HepG2 (cell line): ENCODE results near the gene FAF1. TPM values are rescaled to one million over a fixed set of nuclear protein-coding genes. Genes with fewer than 3 reads are reported as not detected.
A peak's percentile ranks its signal among the peaks of the same experiment; 100 is the strongest.

Source experiments
- ARNT2 ChIP-seq: sonication (generic); formaldehyde crosslinking; IDR thresholded peaks from 2 replicates; pipeline ENCODE4 v1.8.0; 2022; ENCODE audit warnings: mild to moderate bottlenecking, low read depth, missing genetic modification reagents, moderate library complexity
- ATF3 ChIP-seq: sonication (generic); formaldehyde crosslinking; IDR thresholded peaks from 2 replicates; pipeline ENCODE4 v1.4.0; 2020; ENCODE audit warnings: missing genetic modification reagents
- ATF5 ChIP-seq: sonication (generic); formaldehyde crosslinking; IDR thresholded peaks from 2 replicates; pipeline ENCODE4 v1.4.0; 2020; ENCODE audit warnings: mild to moderate bottlenecking, low read depth, missing genetic modification reagents
- CCDC6 ChIP-seq: sonication (generic); formaldehyde crosslinking; IDR thresholded peaks from 2 replicates; pipeline ENCODE4 v1.8.1; 2022; ENCODE audit warnings: mild to moderate bottlenecking, missing genetic modification reagents, moderate library complexity
- ELF4 ChIP-seq: sonication (generic); formaldehyde crosslinking; IDR thresholded peaks from 2 replicates; pipeline ENCODE4 v1.5.0; 2020; ENCODE audit warnings: missing genetic modification reagents, mild to moderate bottlenecking, moderate library complexity, borderline replicate concordance
- ETV5 ChIP-seq: IDR thresholded peaks from 2 replicates; pipeline ENCODE4 v1.6.1; 2018; ENCODE audit warnings: missing biosample characterization, missing genetic modification reagents, inconsistent platforms, borderline replicate concordance
- HNRNPL ChIP-seq: fragments of 200-400 bp; formaldehyde crosslinking; IDR thresholded peaks from 2 replicates; pipeline ENCODE4 v1.6.1; 2017; ENCODE audit warnings: mild to moderate bottlenecking, low read depth, low read length
- KDM5B ChIP-seq: sonication (generic); formaldehyde crosslinking; IDR thresholded peaks from 2 replicates; pipeline ENCODE4 v1.4.0; 2020; ENCODE audit warnings: missing genetic modification reagents, mild to moderate bottlenecking, borderline replicate concordance
- MBNL3 ChIP-seq: fragments of 250-450 bp; sonication (Bioruptor Pico); conservative IDR thresholded peaks from 2 replicates; pipeline ENCODE4 v1.8.0; 2022; ENCODE audit warnings: mild to moderate bottlenecking, inconsistent platforms
- NCOR1 ChIP-seq: fragments of 200-600 bp; sonication (generic); IDR thresholded peaks from 2 replicates; pipeline ENCODE4 v1.7.0; 2017; ENCODE audit warnings: antibody characterized with exemption, low read length, borderline replicate concordance
- PHF21A ChIP-seq: sonication (generic); formaldehyde crosslinking; IDR thresholded peaks from 2 replicates; pipeline ENCODE4 v1.5.0; 2020; ENCODE audit warnings: mild to moderate bottlenecking, missing genetic modification reagents
- POLR2G ChIP-seq: fragments of 200-400 bp; formaldehyde crosslinking; IDR thresholded peaks from 2 replicates; pipeline ENCODE4 v1.6.1; 2018; ENCODE audit warnings: mild to moderate bottlenecking, low read depth, low read length, moderate library complexity
- SP5 ChIP-seq: IDR thresholded peaks from 2 replicates; pipeline ENCODE4 v1.6.1; 2016; ENCODE audit warnings: low read depth, borderline replicate concordance
- TEAD2 ChIP-seq: sonication (generic); formaldehyde crosslinking; IDR thresholded peaks from 2 replicates; pipeline ENCODE4 v1.9.0; 2021; ENCODE audit warnings: missing genetic modification reagents
- TGIF2 ChIP-seq: IDR thresholded peaks from 2 replicates; pipeline ENCODE4 v1.6.1; 2016; ENCODE audit warnings: control low read depth, missing compliant biosample characterization
- YEATS2 ChIP-seq: sonication (generic); formaldehyde crosslinking; IDR thresholded peaks from 2 replicates; pipeline ENCODE4 v1.4.0; 2020; ENCODE audit warnings: missing genetic modification reagents, borderline replicate concordance
- ZKSCAN5 ChIP-seq: sonication (generic); formaldehyde crosslinking; IDR thresholded peaks from 2 replicates; pipeline ENCODE4 v1.5.1; 2020; ENCODE audit warnings: mild to moderate bottlenecking, missing genetic modification reagents
- ZNF317 ChIP-seq: sonication (generic); formaldehyde crosslinking; IDR thresholded peaks from 2 replicates; pipeline ENCODE4 v1.5.0; 2020; ENCODE audit warnings: mild to moderate bottlenecking, missing genetic modification reagents
- ZNF33A ChIP-seq: sonication (generic); formaldehyde crosslinking; IDR thresholded peaks from 2 replicates; pipeline ENCODE4 v1.5.1; 2020; ENCODE audit warnings: missing genetic modification reagents, mild to moderate bottlenecking, moderate library complexity, borderline replicate concordance
- ZNF543 ChIP-seq: sonication (generic); formaldehyde crosslinking; IDR thresholded peaks from 2 replicates; pipeline ENCODE4 v1.4.0; 2020; ENCODE audit warnings: mild to moderate bottlenecking, missing genetic modification reagents
- ZNF577 ChIP-seq: sonication (generic); formaldehyde crosslinking; IDR thresholded peaks from 2 replicates; pipeline ENCODE4 v1.4.0; 2020; ENCODE audit warnings: mild to moderate bottlenecking, low read depth, missing genetic modification reagents, borderline replicate concordance
- ZNF737 ChIP-seq: sonication (generic); formaldehyde crosslinking; IDR thresholded peaks from 2 replicates; pipeline ENCODE4 v1.5.0; 2020; ENCODE audit warnings: missing genetic modification reagents, mild to moderate bottlenecking, borderline replicate concordance
- ZNF780A ChIP-seq: sonication (generic); formaldehyde crosslinking; IDR thresholded peaks from 2 replicates; pipeline ENCODE4 v1.8.0; 2022; ENCODE audit warnings: mild to moderate bottlenecking, missing genetic modification reagents, moderate library complexity
- ZNF790 ChIP-seq: sonication (generic); formaldehyde crosslinking; IDR thresholded peaks from 2 replicates; pipeline ENCODE4 v1.8.0; 2022; ENCODE audit warnings: missing genetic modification reagents, mild to moderate bottlenecking, borderline replicate concordance
- ZSCAN9 ChIP-seq: IDR thresholded peaks from 2 replicates; pipeline ENCODE4 v1.6.1; 2016; ENCODE audit warnings: borderline replicate concordance
- polyA plus RNA-seq, 8 experiments: library from polyadenylated mRNA; depleted of rRNA in 3 of 8; stranded (reverse) in 7 of 8; unstranded in 1 of 8; fragments of >200 nt; fragmentation: Illumina TruSeq in 4 of 8; extraction: Trizol in 4 of 8; gene quantifications; 2 replicates each; pipeline versions ENCODE4 v1.2.1 to v1.2.3, GENCODE V29; 2011 to 2016; ENCODE audit warnings: low read depth in 4 of 8, missing spikeins in 1 of 8, mixed read lengths in 1 of 8; ENCODE audit not compliant: insufficient read depth in 1 of 8
- total RNA-seq, 5 experiments: library from RNA; depleted of rRNA; stranded (reverse); fragments of >200 nt; fragmentation: Illumina TruSeq; extraction: Trizol; gene quantifications; 2 replicates each; pipeline ENCODE4 v1.2.3, GENCODE V29; 2016; ENCODE audit warnings: low read depth in 1 of 5
- TF ChIP-seq, protein P1 (sequence below): sonication (generic); formaldehyde crosslinking; conservative IDR thresholded peaks from 2 replicates; pipeline ENCODE4 v1.8.1; 2023; ENCODE audit warnings: missing genetic modification reagents
- TF ChIP-seq, protein P2 (sequence below): sonication (generic); formaldehyde crosslinking; IDR thresholded peaks from 2 replicates; pipeline ENCODE4 v1.4.0; 2020; ENCODE audit warnings: mild to moderate bottlenecking, missing genetic modification reagents

The FAF1 gene
- total and polyA plus RNA-seq, 2 of the 13 experiments (the other 11 are each of a cell fraction or from before 2014, with no cell fraction given), result 19.4 to 63.3 TPM

- TF ChIP-seq ZNF317 (CRISPR knock-in tag), result no peak
- TF ChIP-seq TGIF2 (CRISPR knock-in tag), result 0 out of 2 replicates have a peak, but pooled peaks have one; percentile 49
- TF ChIP-seq ATF5 (CRISPR knock-in tag), result no peak
- 0 out of 2 replicates have a peak, but pooled peaks have one; percentile 58 for TF ChIP-seq HNRNPL
- TF ChIP-seq ZNF543 (CRISPR knock-in tag), result 0 out of 2 replicates have a peak, but pooled peaks have one; percentile 54
- TF ChIP-seq ZKSCAN5, result no peak
- peak; percentile 47; the same call in 1 of the 2 replicates for TF ChIP-seq PHF21A (CRISPR knock-in tag)
- TF ChIP-seq POLR2G, result peak; percentile 79
- TF ChIP-seq KDM5B (CRISPR knock-in tag), result peak; percentile 78; the same call in 1 of the 2 replicates
- peak; percentile 90; the same call in 1 of the 2 replicates for TF ChIP-seq ZNF780A (CRISPR knock-in tag)
- TF ChIP-seq ZSCAN9, result peak; percentile 79; the same call in 1 of the 2 replicates
- TF ChIP-seq, protein P1, sequence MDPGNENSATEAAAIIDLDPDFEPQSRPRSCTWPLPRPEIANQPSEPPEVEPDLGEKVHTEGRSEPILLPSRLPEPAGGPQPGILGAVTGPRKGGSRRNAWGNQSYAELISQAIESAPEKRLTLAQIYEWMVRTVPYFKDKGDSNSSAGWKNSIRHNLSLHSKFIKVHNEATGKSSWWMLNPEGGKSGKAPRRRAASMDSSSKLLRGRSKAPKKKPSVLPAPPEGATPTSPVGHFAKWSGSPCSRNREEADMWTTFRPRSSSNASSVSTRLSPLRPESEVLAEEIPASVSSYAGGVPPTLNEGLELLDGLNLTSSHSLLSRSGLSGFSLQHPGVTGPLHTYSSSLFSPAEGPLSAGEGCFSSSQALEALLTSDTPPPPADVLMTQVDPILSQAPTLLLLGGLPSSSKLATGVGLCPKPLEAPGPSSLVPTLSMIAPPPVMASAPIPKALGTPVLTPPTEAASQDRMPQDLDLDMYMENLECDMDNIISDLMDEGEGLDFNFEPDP (CRISPR knock-in tag), result no peak
- TF ChIP-seq MBNL3 (CRISPR knock-in tag), result 0 out of 2 replicates have a peak, but pooled peaks have one; percentile 52
- TF ChIP-seq ARNT2, result peak; percentile 80
- TF ChIP-seq CCDC6, result peak; percentile 65
- TF ChIP-seq ZNF737 (CRISPR knock-in tag), result no peak
- TF ChIP-seq TEAD2 (CRISPR knock-in tag), result 0 out of 2 replicates have a peak, but pooled peaks have one; percentile 78
- no peak; the same call in 1 of the 2 replicates for TF ChIP-seq ATF3 (CRISPR knock-in tag)
- 0 out of 2 replicates have a peak, but pooled peaks have one; percentile 51 for TF ChIP-seq ZNF33A (CRISPR knock-in tag)
- TF ChIP-seq ZNF577 (CRISPR knock-in tag), result no peak
- no peak for TF ChIP-seq ZNF790 (CRISPR knock-in tag)
- TF ChIP-seq, protein P2, sequence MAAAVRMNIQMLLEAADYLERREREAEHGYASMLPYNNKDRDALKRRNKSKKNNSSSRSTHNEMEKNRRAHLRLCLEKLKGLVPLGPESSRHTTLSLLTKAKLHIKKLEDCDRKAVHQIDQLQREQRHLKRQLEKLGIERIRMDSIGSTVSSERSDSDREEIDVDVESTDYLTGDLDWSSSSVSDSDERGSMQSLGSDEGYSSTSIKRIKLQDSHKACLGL (CRISPR knock-in tag), result peak; percentile 77; the same call in 1 of the 2 replicates
- no peak for TF ChIP-seq NCOR1
- no peak for TF ChIP-seq ELF4 (CRISPR knock-in tag)
- peak; percentile 64; the same call in 1 of the 2 replicates for TF ChIP-seq YEATS2 (CRISPR knock-in tag)
- TF ChIP-seq ETV5 (CRISPR knock-in tag), result no peak; the same call in 1 of the 2 replicates
- TF ChIP-seq SP5 (CRISPR knock-in tag), result 0 out of 2 replicates have a peak, but pooled peaks have one; percentile 35
Observed at GRCh38 chr1:50968158-50968820, 8.2 kb upstream of the FAF1 start (continued).
